K562 (cell line): ENCODE data around the gene SRSF5. TPM values are rescaled to one million over a fixed set of nuclear protein-coding genes. Genes with fewer than 3 reads are reported as not detected.

Source experiments
- ATAC-seq: fragments of 200-7000 bp; cut with Tn5 transposase; 3 replicates; pipeline ENCODE4 v1.9.1; 2020; ENCODE audit warnings: moderate library complexity
- BruUV-seq: library from RNA; stranded (reverse); fragments of 400-500 nt; replicated peaks from 2 replicates; lab custom pipeline; 2021; lab: Mats Ljungman, UMichigan
- CTCF ChIA-PET: fragments of 300-600 bp; formaldehyde crosslinking; extraction: SDS; loops from one replicate; lab custom pipeline; 2021; ENCODE audit warnings: low intra/inter-chr PET ratio; lab: Yijun Ruan, JAX
- POLR2A ChIA-PET: fragments of 300-600, 350-650 bp; sonication (Branson Sonifier 250); formaldehyde crosslinking; extraction: SDS; loops from one replicate; lab custom pipeline; 2021; ENCODE audit warnings: antibody characterized with exemption, inconsistent platforms; lab: Yijun Ruan, JAX
- DNase-seq, 4 experiments: peaks; one replicate each; pipeline versions ENCODE4 v3.0.0 to v3.0.0-alpha.2; 2011 to 2018; ENCODE audit warnings: low spot score in 3 of 4, mixed read lengths in 3 of 4; ENCODE audit errors: extremely low read depth in 1 of 4
- FAIRE-seq: peaks from 2 replicates; lab custom pipeline; 2011; peaks lifted over from hg19 to GRCh38; lab: Jason Lieb, UNC
- H2AFZ ChIP-seq: 2 replicates; pipeline ENCODE4 v1.6.0; 2011; ENCODE audit warnings: low read depth, low read length, control low read depth, inconsistent platforms
- H3K27ac ChIP-seq: fragments of 200-600 bp; 3 replicates; pipeline ENCODE4 v1.8.0; 2011; ENCODE audit warnings: low read depth, mild to moderate bottlenecking, control low read depth, inconsistent platforms, low read length, moderate library complexity, mixed read lengths; ENCODE audit errors: extremely low read depth
- H3K27me3 ChIP-seq, 2 experiments: fragments of 300-600 bp in 1 of 2; 2 replicates in 1 of 2; 3 replicates in 1 of 2; pipeline versions ENCODE4 v1.6.0 to v1.8.0; 2011; ENCODE audit warnings: inconsistent platforms in 2 of 2, low read length in 2 of 2, mild to moderate bottlenecking in 1 of 2, mixed read lengths in 1 of 2, moderate library complexity in 1 of 2; ENCODE audit not compliant: control insufficient read depth in 2 of 2, insufficient read depth in 2 of 2
- H3K36me3 ChIP-seq: fragments of 300-600 bp; 3 replicates; pipeline ENCODE4 v1.8.0; 2011; ENCODE audit warnings: mild to moderate bottlenecking, low read length, inconsistent platforms; ENCODE audit not compliant: control insufficient read depth, insufficient read depth
- H3K4me1 ChIP-seq, 2 experiments: fragments of 200-600 bp in 1 of 2; replicated peaks in 1 of 2; 2 replicates in 1 of 2; 3 replicates in 1 of 2; pipeline versions ENCODE4 v1.5.1 to v1.8.0; 2011; ENCODE audit warnings: inconsistent platforms in 2 of 2, low read length in 2 of 2, mild to moderate bottlenecking in 1 of 2, mixed read lengths in 1 of 2, moderate library complexity in 1 of 2; ENCODE audit not compliant: control insufficient read depth in 2 of 2, insufficient read depth in 2 of 2
- H3K4me2 ChIP-seq: 2 replicates; pipeline ENCODE4 v1.6.1; 2011; ENCODE audit warnings: low read length, control low read depth, inconsistent platforms, mixed read lengths; ENCODE audit not compliant: insufficient read depth
- H3K4me3 ChIP-seq: fragments of 200-600 bp; sonication (generic), shearing (Covaris generic); 2 replicates; pipeline ENCODE4 v1.5.1; 2016; ENCODE audit warnings: control low read depth, inconsistent platforms
- H3K79me2 ChIP-seq: fragments of 200-600 bp; 3 replicates; pipeline ENCODE4 v1.8.0; 2011; ENCODE audit warnings: low read length, inconsistent platforms; ENCODE audit not compliant: control insufficient read depth, insufficient read depth
- H3K9ac ChIP-seq, 2 experiments: 2 replicates each; pipeline versions ENCODE4 v1.6.0 to v1.6.1; 2011; ENCODE audit warnings: low read depth in 2 of 2, low read length in 2 of 2, control low read depth in 1 of 2, inconsistent platforms in 1 of 2, mild to moderate bottlenecking in 1 of 2, mixed read lengths in 1 of 2; ENCODE audit not compliant: insufficient read depth in 1 of 2
- H3K9me1 ChIP-seq: one replicate; pipeline ENCODE4 v1.6.0; 2011; ENCODE audit warnings: inconsistent platforms, mild to moderate bottlenecking, low read length, moderate library complexity; ENCODE audit not compliant: control insufficient read depth, insufficient read depth
- H3K9me3 ChIP-seq: replicated peaks from 2 replicates; pipeline ENCODE4 v1.5.1; 2011; ENCODE audit warnings: low read depth, low read length, inconsistent platforms; ENCODE audit not compliant: control insufficient read depth, insufficient read depth
- H4K20me1 ChIP-seq: replicated peaks from 2 replicates; pipeline ENCODE4 v1.6.1; 2011; ENCODE audit warnings: low read length, inconsistent platforms, mixed read lengths; ENCODE audit not compliant: control insufficient read depth, insufficient read depth
- ADNP ChIP-seq: fragments of 200-800 bp; sonication (Bioruptor generic); IDR thresholded peaks from 2 replicates; pipeline ENCODE4 v1.6.1; 2016; ENCODE audit warnings: missing genetic modification characterization, missing compliant biosample characterization
- AFF4 ChIP-seq: sonication (generic); formaldehyde crosslinking; IDR thresholded peaks from 2 replicates; pipeline ENCODE4 v1.8.0; 2023; ENCODE audit warnings: mild to moderate bottlenecking, missing genetic modification reagents
- EHMT2 ChIP-seq: fragments of 450-650 bp; IDR thresholded peaks from 2 replicates; pipeline ENCODE4 v1.6.1; 2018; ENCODE audit warnings: antibody characterized with exemption
- HLTF ChIP-seq: fragments of 450-650 bp; IDR thresholded peaks from 2 replicates; pipeline ENCODE4 v1.6.1; 2016
- JUNB ChIP-seq: fragments of 450-650 bp; formaldehyde crosslinking; conservative IDR thresholded peaks from 2 replicates; pipeline ENCODE4 v1.4.0; 2020; ENCODE audit warnings: mild to moderate bottlenecking
- SPI1 ChIP-seq: IDR thresholded peaks from 2 replicates; pipeline ENCODE4 v1.6.1; 2011; ENCODE audit warnings: low read depth, low read length, control low read depth, borderline replicate concordance
- STAT5B ChIP-seq: fragments of 250-450 bp; sonication (Bioruptor Pico); IDR thresholded peaks from 2 replicates; pipeline ENCODE4 v1.8.0; 2021; ENCODE audit warnings: mild to moderate bottlenecking, inconsistent platforms
- ZNF507 ChIP-seq: conservative IDR thresholded peaks from 2 replicates; pipeline ENCODE4 v1.6.1; 2017; ENCODE audit warnings: missing genetic modification characterization, missing compliant biosample characterization
- ZNF551 ChIP-seq: fragments of 250-450 bp; sonication (Bioruptor Pico); IDR thresholded peaks from 2 replicates; pipeline ENCODE4 v1.5.0; 2021; ENCODE audit warnings: mild to moderate bottlenecking, moderate library complexity
- WGBS: fragments of 100-300 bp; shearing (Covaris generic); methylation state at CpG from one replicate; pipeline ENCODE4 v1.1.6; 2016; ENCODE audit warnings: low coverage, mixed read lengths; ENCODE audit not compliant: insufficient coverage; ENCODE audit errors: missing lambda C conversion rate; 5-methylcytosine and 5-hydroxymethylcytosine counted together
- in situ Hi-C: fragments of 300-500 bp; cut with MboI; formaldehyde crosslinking; loops from 4 replicates; pipeline ENCODE4 v1.15.0; 2018; ENCODE audit warnings: inconsistent platforms, mixed read lengths
- intact Hi-C: fragments of 100-400 bp; cut with micrococcal nuclease; formaldehyde crosslinking; loops from 2 replicates; pipeline ENCODE4 v1.14.2; 2022
- polyA plus RNA-seq, 8 experiments: library from polyadenylated mRNA; depleted of rRNA in 4 of 8; stranded (reverse) in 5 of 8; unstranded in 3 of 8; fragments of >200 nt; fragmentation: Nextera tagmentation in 2 of 8; fragmentation: Illumina TruSeq in 1 of 8; extraction: Ambion mirVana in 2 of 8; extraction: Trizol in 1 of 8; gene quantifications; 2 replicates each; pipeline versions ENCODE4 v1.2.1 to v1.2.3, GENCODE V29; 2011 to 2014; ENCODE audit warnings: inconsistent platforms in 1 of 8, missing spikeins in 1 of 8
- total RNA-seq, 7 experiments: library from RNA; depleted of rRNA in 6 of 7; stranded (reverse); fragments of >200 nt in 6 of 7; fragmentation: Illumina TruSeq in 2 of 7; extraction: Trizol in 2 of 7; gene quantifications; 2 replicates each; pipeline versions ENCODE4 v1.2.1 to v1.2.3, GENCODE V29; 2011 to 2021; ENCODE audit warnings: low replicate concordance in 1 of 7

SRSF5 gene
- total and polyA plus RNA-seq, 9 of the 15 experiments (the other 6 are each of a cell fraction or from before 2014, with no cell fraction given), result 108 to 460 (median 212) TPM

- Histone ChIP-seq H3K27me3 (no peaks in the 10 kb centered on the region), H3K27ac (peak overlapping the region; percentile 32; the same call in 1 of the 3 replicates), H3K4me2 (no peak overlapping the region), H3K9ac (no peak overlapping the region), H3K36me3 (no peaks in the 10 kb centered on the region), H3K9me1 (no peaks in the 10 kb centered on the region), H3K79me2 (no peaks in the 10 kb centered on the region), H3K4me1 (peaks cover 4 to 26% of the 10 kb centered on the region in 2 experiments; a peak in 4 of 5 replicates), H2AFZ (peak overlapping the region; percentile 76), H4K20me1 (no peaks in the 10 kb centered on the region), H3K4me3 (no peak overlapping the region), H3K9me3 (no peaks in the 10 kb centered on the region)
- TF ChIP-seq EHMT2 (no peak), SPI1 (peak; percentile 75; the same call in 1 of the 2 replicates)
- intact Hi-C loops (no loop called here), in situ Hi-C loops (no loop called here)
- BruUV-seq, result no TSS peak
- ChIA-PET CTCF (no interaction called here), POLR2A (interaction anchor here (3.6 kb wide), 1 partner anchor 12 kb away, joined by 24 read pairs; the partner anchor contains the start of gene SRSF5)
- peak; percentile 70 for FAIRE-seq
- ATAC-seq, result no peak
- DNase-seq, result no peak
Measured at GRCh38 chr14:69755296-69755695, 11.6 kb upstream of the SRSF5 start.

GRCh38 chr14:69755784-69756183 is 11.2 kb upstream of the SRSF5 start:
- intact Hi-C loops (no loop called here), in situ Hi-C loops (no loop called here)
- H3K4me3 ChIP-seq, result no peak overlapping the region
- WGBS, result 38% methylated on average over 2 of the region's 2 CpGs
- peak overlapping the region; percentile 32; the same call in 1 of the 3 replicates for H3K27ac ChIP-seq
- POLR2A ChIA-PET, result interaction anchor here (3.6 kb wide), 1 partner anchor 11 kb away, joined by 24 read pairs; the partner anchor contains the start of gene SRSF5
- H3K79me2 ChIP-seq, result no peaks in the 10 kb centered on the region
- H3K9me1 ChIP-seq, result no peaks in the 10 kb centered on the region
- no peak for FAIRE-seq
- no peaks in the 10 kb centered on the region for H3K27me3 ChIP-seq
- H3K36me3 ChIP-seq, result no peaks in the 10 kb centered on the region
- DNase-seq, result no peak
- H3K9ac ChIP-seq, result no peak overlapping the region
- H3K9me3 ChIP-seq, result no peaks in the 10 kb centered on the region
- no peak for ATAC-seq
- peaks cover 4 to 22% of the 10 kb centered on the region in 2 experiments; a peak in 4 of 5 replicates for H3K4me1 ChIP-seq
- BruUV-seq, result no TSS peak
- H3K4me2 ChIP-seq, result no peak overlapping the region
- H2AFZ ChIP-seq, result peak overlapping the region; percentile 76
- H4K20me1 ChIP-seq, result no peaks in the 10 kb centered on the region
- CTCF ChIA-PET, result no interaction called here
- TF ChIP-seq JUNB (CRISPR knock-in tag) (no peak), ZNF551 (CRISPR knock-in tag) (no peak), STAT5B (CRISPR knock-in tag) (no peak), ZNF507 (no peak), ADNP (tag) (no peak), AFF4 (CRISPR knock-in tag) (no peak), HLTF (no peak)
